Vagina (tissue), 2 donors: ENCODE results near the gene AKIRIN2. TPM values are rescaled to one million over a fixed set of nuclear protein-coding genes. Genes with fewer than 3 reads are reported as not detected.

Experiments used
- DNase-seq, 2 donors: peaks; one replicate each; pipeline ENCODE4 v3.0.0-alpha.2; 2017; ENCODE audit errors: extremely low spot score in 2 of 2
- H3K27ac ChIP-seq: fragments of 200-600 bp; sonication (generic); one replicate; pipeline ENCODE4 v1.5.1; 2019
- H3K27me3 ChIP-seq: fragments of 200-600 bp; sonication (generic); one replicate; pipeline ENCODE4 v1.5.1; 2019
- H3K36me3 ChIP-seq, 2 donors: fragments of 200-600 bp; sonication (generic); one replicate each; pipeline ENCODE4 v1.5.1; 2017 to 2019
- H3K4me1 ChIP-seq: fragments of 200-600 bp; sonication (generic); one replicate; pipeline ENCODE4 v1.5.1; 2019
- H3K4me3 ChIP-seq, 2 donors: fragments of 200-600 bp; sonication (generic); 1 replicate in 1 of 2; 2 replicates in 1 of 2; pipeline ENCODE4 v1.5.1; 2016 to 2019
- H3K9me3 ChIP-seq: fragments of 200-600 bp; sonication (generic); one replicate; pipeline ENCODE4 v1.5.1; 2019
- POLR2A ChIP-seq, 2 donors: fragments of 450-650 bp; IDR thresholded peaks; one replicate each; pipeline ENCODE4 v1.6.1; 2017; ENCODE audit warnings: antibody characterized with exemption in 2 of 2, mild to moderate bottlenecking in 2 of 2, moderate library complexity in 2 of 2
- POLR2AphosphoS5 ChIP-seq, 2 donors: sonication (generic); formaldehyde crosslinking; IDR thresholded peaks; one replicate each; pipeline ENCODE4 v1.9.0; 2017; ENCODE audit warnings: antibody characterized with exemption in 2 of 2, mild to moderate bottlenecking in 2 of 2, low read depth in 1 of 2; ENCODE audit not compliant: insufficient read depth in 1 of 2
- intact Hi-C: fragments of 100-400 bp; cut with DNase I; formaldehyde crosslinking; loops from one replicate; pipeline ENCODE4 v1.15.1; 2023
- total RNA-seq: library from RNA; depleted of rRNA; stranded (reverse); fragments of >200 nt; gene quantifications from one replicate; pipeline ENCODE4 v1.2.3, GENCODE V29; 2016
- TF ChIP-seq, protein P1 (sequence below), 3 experiments: fragments of 450-650 bp in 2 of 3; fragments of 200-600 bp in 1 of 3; sonication (generic) in 1 of 3; IDR thresholded peaks; one replicate each; pipeline ENCODE4 v1.5.1; 2017 to 2019; ENCODE audit warnings: antibody characterized with exemption in 3 of 3, mild to moderate bottlenecking in 2 of 3, moderate library complexity in 2 of 3

The AKIRIN2 gene
- total RNA-seq, 1 donor from 2014 or later = 32.9 TPM

GRCh38 chr6:87654875-87655454 lies 47.1 kb downstream of the AKIRIN2 start:
- intact Hi-C loops = no loop called here
- TF ChIP-seq POLR2A (IDR thresholded peaks at IDR 0.05) = no peak
- TF ChIP-seq, protein P1, sequence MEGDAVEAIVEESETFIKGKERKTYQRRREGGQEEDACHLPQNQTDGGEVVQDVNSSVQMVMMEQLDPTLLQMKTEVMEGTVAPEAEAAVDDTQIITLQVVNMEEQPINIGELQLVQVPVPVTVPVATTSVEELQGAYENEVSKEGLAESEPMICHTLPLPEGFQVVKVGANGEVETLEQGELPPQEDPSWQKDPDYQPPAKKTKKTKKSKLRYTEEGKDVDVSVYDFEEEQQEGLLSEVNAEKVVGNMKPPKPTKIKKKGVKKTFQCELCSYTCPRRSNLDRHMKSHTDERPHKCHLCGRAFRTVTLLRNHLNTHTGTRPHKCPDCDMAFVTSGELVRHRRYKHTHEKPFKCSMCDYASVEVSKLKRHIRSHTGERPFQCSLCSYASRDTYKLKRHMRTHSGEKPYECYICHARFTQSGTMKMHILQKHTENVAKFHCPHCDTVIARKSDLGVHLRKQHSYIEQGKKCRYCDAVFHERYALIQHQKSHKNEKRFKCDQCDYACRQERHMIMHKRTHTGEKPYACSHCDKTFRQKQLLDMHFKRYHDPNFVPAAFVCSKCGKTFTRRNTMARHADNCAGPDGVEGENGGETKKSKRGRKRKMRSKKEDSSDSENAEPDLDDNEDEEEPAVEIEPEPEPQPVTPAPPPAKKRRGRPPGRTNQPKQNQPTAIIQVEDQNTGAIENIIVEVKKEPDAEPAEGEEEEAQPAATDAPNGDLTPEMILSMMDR (IDR thresholded peaks at IDR 0.05) = no peak
- TF ChIP-seq POLR2AphosphoS5 (IDR thresholded peaks at IDR 0.05; ENCODE audit: insufficient read depth in 1 of 2, low read depth in 1 of 2) = no peak
- H3K27me3 ChIP-seq = no peaks in the 10 kb centered on the region
- H3K4me3 ChIP-seq = no peak overlapping the region
- no peak overlapping the region for H3K27ac ChIP-seq
- H3K36me3 ChIP-seq = peaks cover 0 to 10% of the 10 kb centered on the region in 2 donors
- H3K4me1 ChIP-seq = peaks cover under 1% of the 10 kb centered on the region
- no peaks in the 10 kb centered on the region for H3K9me3 ChIP-seq
- no peak for DNase-seq

GRCh38 chr6:87654122-87654521 lies 47.9 kb downstream of the AKIRIN2 start:
- no peaks in the 10 kb centered on the region for H3K9me3 ChIP-seq

DNA sequence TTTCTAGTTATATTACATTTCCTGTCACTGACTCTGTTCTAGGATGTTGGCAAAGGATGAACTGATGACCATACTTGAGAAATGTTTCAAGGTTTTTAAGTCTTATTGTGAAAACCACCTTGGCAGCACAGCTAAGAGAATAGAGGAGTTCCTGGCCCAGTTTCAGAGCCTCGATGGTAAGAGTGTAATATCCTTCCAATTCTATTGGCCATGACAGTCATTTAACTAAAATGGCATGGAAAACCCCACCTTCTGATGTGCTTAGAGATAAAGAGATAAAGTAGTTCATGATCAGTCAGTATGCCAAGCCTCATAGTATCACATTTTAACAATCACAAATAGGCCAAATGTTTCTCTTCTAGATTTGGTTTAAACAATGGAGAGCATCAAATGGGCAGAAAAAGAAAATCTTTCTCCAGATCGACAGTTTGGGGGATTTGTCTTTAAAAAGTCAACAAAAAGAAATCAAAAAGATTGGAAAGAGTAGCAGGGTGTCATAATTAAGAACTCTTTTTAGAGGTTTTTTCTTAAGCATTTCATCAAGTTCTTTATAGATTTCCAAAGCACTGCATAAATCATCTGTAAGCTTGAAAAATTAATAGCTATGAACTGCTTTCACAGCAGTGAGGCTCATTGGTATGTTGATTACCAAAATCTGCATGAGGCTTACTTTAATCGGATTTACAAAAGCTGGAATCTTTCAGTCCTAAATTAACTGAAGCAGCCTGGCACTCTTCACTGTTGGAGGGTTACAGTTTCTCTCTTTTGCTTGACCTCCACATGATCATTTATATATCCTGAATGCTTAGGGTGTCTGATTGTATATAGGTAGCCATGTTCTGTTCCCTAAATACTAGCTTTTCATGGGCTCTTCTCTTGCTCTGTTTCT lies 48.7 kb downstream of the AKIRIN2 start:
- intact Hi-C loops = no loop called here
- TF ChIP-seq POLR2A (IDR thresholded peaks at IDR 0.05) = no peak
- no peak for TF ChIP-seq POLR2AphosphoS5 (IDR thresholded peaks at IDR 0.05; ENCODE audit: insufficient read depth in 1 of 2, low read depth in 1 of 2)
- TF ChIP-seq, protein P1 (IDR thresholded peaks at IDR 0.05) = no peak
- no peak for DNase-seq
- H3K4me1 ChIP-seq = no peaks in the 10 kb centered on the region
- no peak overlapping the region for H3K27ac ChIP-seq
- no peak overlapping the region for H3K4me3 ChIP-seq
- H3K36me3 ChIP-seq = peaks cover 0 to 10% of the 10 kb centered on the region in 2 donors
- no peaks in the 10 kb centered on the region for H3K9me3 ChIP-seq
- H3K27me3 ChIP-seq = no peaks in the 10 kb centered on the region

More at GRCh38 chr6:87654122-87654521, 47.9 kb downstream of the AKIRIN2 start:
- TF ChIP-seq POLR2A (IDR thresholded peaks at IDR 0.05) (no peak), POLR2AphosphoS5 (IDR thresholded peaks at IDR 0.05; ENCODE audit: insufficient read depth in 1 of 2, low read depth in 1 of 2) (no peak)
- TF ChIP-seq, protein P1 (IDR thresholded peaks at IDR 0.05) = no peak
- Histone ChIP-seq H3K4me3 (no peak overlapping the region), H3K36me3 (peaks cover 0 to 10% of the 10 kb centered on the region in 2 donors), H3K27ac (no peak overlapping the region), H3K4me1 (no peaks in the 10 kb centered on the region), H3K27me3 (no peaks in the 10 kb centered on the region)
- no peak for DNase-seq
- intact Hi-C loops = no loop called here

- no peaks in the 10 kb centered on the region for H3K27me3 ChIP-seq
- intact Hi-C loops = no loop called here
- H3K27ac ChIP-seq = no peak overlapping the region
- TF ChIP-seq POLR2A (IDR thresholded peaks at IDR 0.05) (no peak), POLR2AphosphoS5 (IDR thresholded peaks at IDR 0.05; ENCODE audit: insufficient read depth in 1 of 2, low read depth in 1 of 2) (no peak)
- TF ChIP-seq, protein P1 (IDR thresholded peaks at IDR 0.05) = no peak
- H3K4me3 ChIP-seq = no peak overlapping the region
- DNase-seq = no peak
- no peaks in the 10 kb centered on the region for H3K9me3 ChIP-seq
- H3K36me3 ChIP-seq = no peaks in the 10 kb centered on the region
- no peaks in the 10 kb centered on the region for H3K4me1 ChIP-seq
Observed at GRCh38 chr6:87645080-87645479, 57.0 kb downstream of the AKIRIN2 start.
